GM13976 (cell line): ENCODE results near the gene CHAT.

Experiments
- DNase-seq: peaks from one replicate; pipeline ENCODE4 v3.0.0; 2012; ENCODE audit warnings: low spot score
- CTCF ChIP-seq: IDR thresholded peaks from 2 replicates; pipeline ENCODE4 v1.5.1; 2012; ENCODE audit warnings: borderline replicate concordance, mild to moderate bottlenecking; ENCODE audit not compliant: insufficient read depth; ENCODE audit errors: extremely low read depth, missing control alignments, control extremely low read depth
- in situ Hi-C: fragments of 300-500 bp; cut with MboI; formaldehyde crosslinking; loops from one replicate; pipeline ENCODE4 v1.12.0; 2022; ENCODE audit warnings: low sequenced_read_pairs, mixed read lengths, inconsistent platforms; ENCODE audit not compliant: unreplicated experiment

Gene CHAT

GRCh38 chr10:49610458-49611165, 3.2 kb upstream of the CHAT start:
- TF ChIP-seq CTCF: no peak
- in situ Hi-C loops: no loop called here
- DNase-seq: no peak

- no peak for DNase-seq
- in situ Hi-C loops: no loop called here
- no peak for TF ChIP-seq CTCF
Measured at GRCh38 chr10:49611166-49611815, 2.5 kb upstream of the CHAT start.

- no peak for TF ChIP-seq CTCF
- in situ Hi-C loops: no loop called here
- no peak for DNase-seq
Measured at GRCh38 chr10:49611816-49612512, 1.9 kb upstream of the CHAT start.

- in situ Hi-C loops: no loop called here
- no peak for TF ChIP-seq CTCF
- no peak for DNase-seq
Measured at GRCh38 chr10:49612513-49613164, 1.2 kb upstream of the CHAT start.

- DNase-seq: no peak
- in situ Hi-C loops: no loop called here
- no peak for TF ChIP-seq CTCF
Measured at GRCh38 chr10:49613165-49613881, 514 bp upstream of the CHAT start.

- no peak for TF ChIP-seq CTCF
- in situ Hi-C loops: no loop called here
- DNase-seq: no peak
Measured at GRCh38 chr10:49614242-49615198, 683 bp downstream of the CHAT start.
